ENCODE data around the gene AJAP1. TPM values are rescaled to one million over a fixed set of nuclear protein-coding genes. Genes with fewer than 3 reads are reported as not detected.

The AJAP1 gene
- total and polyA plus RNA-seq, 2 of the 13 experiments (the other 11 are each of a cell fraction or from before 2014, with no cell fraction given): not detected

DNA sequence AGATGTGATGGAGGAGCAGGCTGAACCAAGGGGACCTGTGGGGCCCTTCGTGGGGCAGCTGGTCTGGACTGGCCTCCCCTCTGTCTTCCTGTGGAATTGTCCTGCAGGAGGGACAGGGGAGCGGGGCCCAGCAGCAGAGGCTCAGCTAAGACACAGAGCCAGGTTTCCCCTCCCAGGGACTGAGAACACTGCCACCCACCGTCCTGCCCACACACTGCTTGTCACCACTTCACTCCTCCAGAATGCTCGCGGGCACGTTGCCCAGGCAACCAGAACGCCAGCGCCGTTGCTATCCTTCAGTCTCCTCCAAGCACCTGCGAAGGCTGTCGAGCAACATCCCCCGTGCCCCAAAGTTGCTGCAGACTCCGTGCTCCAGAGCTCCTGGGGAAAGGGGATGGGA lies 46.4 kb downstream of the AJAP1 start:
- ChIA-PET CTCF (ENCODE audit: low intra/inter-chr PET ratio, low total read pairs) (no interaction called here), POLR2A (no interaction called here)
- ATAC-seq (no peak), FAIRE-seq (no peak), DNase-seq (ENCODE audit: low spot score) (no peak)
- Histone ChIP-seq H3K4me3 (replicated peaks in 1 of 3; ENCODE audit: insufficient read depth in 1 of 3, low read depth in 2 of 3, low read length in 3 of 3) (no peak overlapping the region), H3K4me2 (ENCODE audit: low read depth, low read length) (no peak overlapping the region), H3K79me2 (ENCODE audit: insufficient read depth, low read length) (no peaks in the 10 kb centered on the region), H3K27ac (ENCODE audit: extremely low read length, insufficient read depth, low read length) (no peak overlapping the region), H3K9me3 (ENCODE audit: low read length) (no peaks in the 10 kb centered on the region), H3K4me1 (ENCODE audit: insufficient read depth, low read length) (no peaks in the 10 kb centered on the region), H3K9ac (ENCODE audit: insufficient read depth, low read depth, low read length) (no peak overlapping the region), H2AFZ (ENCODE audit: low read length) (no peak overlapping the region), H3K27me3 (ENCODE audit: control insufficient read depth in 1 of 2, insufficient read depth in 2 of 2, low read length in 2 of 2) (0 out of 5 replicates have a peak, but pooled peaks cover 0 to 2% of the 10 kb centered on the region in 2 experiments), H4K20me1 (ENCODE audit: insufficient read depth, low read length) (no peaks in the 10 kb centered on the region), H3K36me3 (replicated peaks in 1 of 2; ENCODE audit: control insufficient read depth in 1 of 2, insufficient read depth in 2 of 2, low read length in 2 of 2) (no peaks in the 10 kb centered on the region)
- intact Hi-C loops (cut with micrococcal nuclease; ENCODE audit: unreplicated experiment) (no loop called here), in situ Hi-C loops (cut with HindIII; ENCODE audit: extremely low pct_ligation_motif_present, low pct_unique_long_range_greater_than_20kb) (no loop called here)
- BruUV-seq (replicated peaks): no TSS peak
- no peak for TF ChIP-seq ZNF83 (CRISPR knock-in tag; IDR thresholded peaks at IDR 0.05; ENCODE audit: borderline replicate concordance)
- WGBS (ENCODE audit: low lambda C conversion rate): 40% methylated on average over 4 of the region's 13 CpGs

DNA sequence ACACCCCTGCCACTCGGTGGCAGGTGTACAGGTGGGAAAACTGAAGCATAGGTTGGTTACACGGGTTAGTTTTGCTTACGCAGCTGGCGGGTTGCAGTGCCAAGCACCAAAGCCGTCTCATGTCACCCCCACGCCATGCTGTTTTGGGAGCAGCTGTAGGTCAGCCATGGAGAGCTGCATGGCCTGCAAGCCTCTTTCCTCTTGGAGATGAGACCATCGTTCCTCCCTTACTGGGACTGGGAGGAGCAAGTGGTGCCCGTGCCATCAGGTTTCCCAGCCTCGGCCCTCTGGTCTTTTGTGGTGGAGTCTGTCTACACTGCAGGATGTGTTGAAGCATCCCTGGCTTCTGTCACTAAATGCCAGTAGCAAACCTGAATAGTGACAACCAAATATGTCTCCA lies 46.9 kb downstream of the AJAP1 start:
- no CpG with 5 or more reads among the region's 9 CpGs for WGBS (ENCODE audit: low lambda C conversion rate)
- Histone ChIP-seq H3K27me3 (ENCODE audit: control insufficient read depth in 1 of 2, insufficient read depth in 2 of 2, low read length in 2 of 2) (0 out of 5 replicates have a peak, but pooled peaks cover 0 to 2% of the 10 kb centered on the region in 2 experiments), H3K4me3 (replicated peaks in 1 of 3; ENCODE audit: insufficient read depth in 1 of 3, low read depth in 2 of 3, low read length in 3 of 3) (no peak overlapping the region), H3K9ac (ENCODE audit: insufficient read depth, low read depth, low read length) (no peak overlapping the region), H3K79me2 (ENCODE audit: insufficient read depth, low read length) (no peaks in the 10 kb centered on the region), H3K9me3 (ENCODE audit: low read length) (no peaks in the 10 kb centered on the region), H2AFZ (ENCODE audit: low read length) (no peak overlapping the region), H3K27ac (ENCODE audit: extremely low read length, insufficient read depth, low read length) (no peak overlapping the region), H3K36me3 (replicated peaks in 1 of 2; ENCODE audit: control insufficient read depth in 1 of 2, insufficient read depth in 2 of 2, low read length in 2 of 2) (no peaks in the 10 kb centered on the region), H4K20me1 (ENCODE audit: insufficient read depth, low read length) (no peaks in the 10 kb centered on the region), H3K4me1 (ENCODE audit: insufficient read depth, low read length) (no peaks in the 10 kb centered on the region), H3K4me2 (ENCODE audit: low read depth, low read length) (no peak overlapping the region)
- no peak for DNase-seq (ENCODE audit: low spot score)
- BruUV-seq (replicated peaks): no TSS peak
- no peak for ATAC-seq
- CTCF ChIA-PET (ENCODE audit: low intra/inter-chr PET ratio, low total read pairs): no interaction called here
- intact Hi-C loops (cut with micrococcal nuclease; ENCODE audit: unreplicated experiment): no loop called here
- in situ Hi-C loops (cut with HindIII; ENCODE audit: extremely low pct_ligation_motif_present, low pct_unique_long_range_greater_than_20kb): no loop called here
- FAIRE-seq: no peak
- POLR2A ChIA-PET: no interaction called here
- TF ChIP-seq, protein P1, sequence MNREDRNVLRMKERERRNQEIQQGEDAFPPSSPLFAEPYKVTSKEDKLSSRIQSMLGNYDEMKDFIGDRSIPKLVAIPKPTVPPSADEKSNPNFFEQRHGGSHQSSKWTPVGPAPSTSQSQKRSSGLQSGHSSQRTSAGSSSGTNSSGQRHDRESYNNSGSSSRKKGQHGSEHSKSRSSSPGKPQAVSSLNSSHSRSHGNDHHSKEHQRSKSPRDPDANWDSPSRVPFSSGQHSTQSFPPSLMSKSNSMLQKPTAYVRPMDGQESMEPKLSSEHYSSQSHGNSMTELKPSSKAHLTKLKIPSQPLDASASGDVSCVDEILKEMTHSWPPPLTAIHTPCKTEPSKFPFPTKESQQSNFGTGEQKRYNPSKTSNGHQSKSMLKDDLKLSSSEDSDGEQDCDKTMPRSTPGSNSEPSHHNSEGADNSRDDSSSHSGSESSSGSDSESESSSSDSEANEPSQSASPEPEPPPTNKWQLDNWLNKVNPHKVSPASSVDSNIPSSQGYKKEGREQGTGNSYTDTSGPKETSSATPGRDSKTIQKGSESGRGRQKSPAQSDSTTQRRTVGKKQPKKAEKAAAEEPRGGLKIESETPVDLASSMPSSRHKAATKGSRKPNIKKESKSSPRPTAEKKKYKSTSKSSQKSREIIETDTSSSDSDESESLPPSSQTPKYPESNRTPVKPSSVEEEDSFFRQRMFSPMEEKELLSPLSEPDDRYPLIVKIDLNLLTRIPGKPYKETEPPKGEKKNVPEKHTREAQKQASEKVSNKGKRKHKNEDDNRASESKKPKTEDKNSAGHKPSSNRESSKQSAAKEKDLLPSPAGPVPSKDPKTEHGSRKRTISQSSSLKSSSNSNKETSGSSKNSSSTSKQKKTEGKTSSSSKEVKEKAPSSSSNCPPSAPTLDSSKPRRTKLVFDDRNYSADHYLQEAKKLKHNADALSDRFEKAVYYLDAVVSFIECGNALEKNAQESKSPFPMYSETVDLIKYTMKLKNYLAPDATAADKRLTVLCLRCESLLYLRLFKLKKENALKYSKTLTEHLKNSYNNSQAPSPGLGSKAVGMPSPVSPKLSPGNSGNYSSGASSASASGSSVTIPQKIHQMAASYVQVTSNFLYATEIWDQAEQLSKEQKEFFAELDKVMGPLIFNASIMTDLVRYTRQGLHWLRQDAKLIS (CRISPR knock-in tag; IDR thresholded peaks at IDR 0.05): no peak
- TF ChIP-seq TCF12 (IDR thresholded peaks at IDR 0.05) (no peak), TCF12 (CRISPR knock-in tag; IDR thresholded peaks at IDR 0.05) (no peak), CBX1 (IDR thresholded peaks at IDR 0.05; ENCODE audit: low read depth) (no peak), SMARCE1 (IDR thresholded peaks at IDR 0.05; ENCODE audit: borderline replicate concordance) (no peak), ZBTB38 (CRISPR knock-in tag; IDR thresholded peaks at IDR 0.05) (no peak), RFX1 (IDR thresholded peaks at IDR 0.05) (no peak), ZNF891 (CRISPR knock-in tag; IDR thresholded peaks at IDR 0.05) (no peak), WIZ (CRISPR knock-in tag; IDR thresholded peaks at IDR 0.05) (no peak)
- TF ChIP-seq, protein P2, sequence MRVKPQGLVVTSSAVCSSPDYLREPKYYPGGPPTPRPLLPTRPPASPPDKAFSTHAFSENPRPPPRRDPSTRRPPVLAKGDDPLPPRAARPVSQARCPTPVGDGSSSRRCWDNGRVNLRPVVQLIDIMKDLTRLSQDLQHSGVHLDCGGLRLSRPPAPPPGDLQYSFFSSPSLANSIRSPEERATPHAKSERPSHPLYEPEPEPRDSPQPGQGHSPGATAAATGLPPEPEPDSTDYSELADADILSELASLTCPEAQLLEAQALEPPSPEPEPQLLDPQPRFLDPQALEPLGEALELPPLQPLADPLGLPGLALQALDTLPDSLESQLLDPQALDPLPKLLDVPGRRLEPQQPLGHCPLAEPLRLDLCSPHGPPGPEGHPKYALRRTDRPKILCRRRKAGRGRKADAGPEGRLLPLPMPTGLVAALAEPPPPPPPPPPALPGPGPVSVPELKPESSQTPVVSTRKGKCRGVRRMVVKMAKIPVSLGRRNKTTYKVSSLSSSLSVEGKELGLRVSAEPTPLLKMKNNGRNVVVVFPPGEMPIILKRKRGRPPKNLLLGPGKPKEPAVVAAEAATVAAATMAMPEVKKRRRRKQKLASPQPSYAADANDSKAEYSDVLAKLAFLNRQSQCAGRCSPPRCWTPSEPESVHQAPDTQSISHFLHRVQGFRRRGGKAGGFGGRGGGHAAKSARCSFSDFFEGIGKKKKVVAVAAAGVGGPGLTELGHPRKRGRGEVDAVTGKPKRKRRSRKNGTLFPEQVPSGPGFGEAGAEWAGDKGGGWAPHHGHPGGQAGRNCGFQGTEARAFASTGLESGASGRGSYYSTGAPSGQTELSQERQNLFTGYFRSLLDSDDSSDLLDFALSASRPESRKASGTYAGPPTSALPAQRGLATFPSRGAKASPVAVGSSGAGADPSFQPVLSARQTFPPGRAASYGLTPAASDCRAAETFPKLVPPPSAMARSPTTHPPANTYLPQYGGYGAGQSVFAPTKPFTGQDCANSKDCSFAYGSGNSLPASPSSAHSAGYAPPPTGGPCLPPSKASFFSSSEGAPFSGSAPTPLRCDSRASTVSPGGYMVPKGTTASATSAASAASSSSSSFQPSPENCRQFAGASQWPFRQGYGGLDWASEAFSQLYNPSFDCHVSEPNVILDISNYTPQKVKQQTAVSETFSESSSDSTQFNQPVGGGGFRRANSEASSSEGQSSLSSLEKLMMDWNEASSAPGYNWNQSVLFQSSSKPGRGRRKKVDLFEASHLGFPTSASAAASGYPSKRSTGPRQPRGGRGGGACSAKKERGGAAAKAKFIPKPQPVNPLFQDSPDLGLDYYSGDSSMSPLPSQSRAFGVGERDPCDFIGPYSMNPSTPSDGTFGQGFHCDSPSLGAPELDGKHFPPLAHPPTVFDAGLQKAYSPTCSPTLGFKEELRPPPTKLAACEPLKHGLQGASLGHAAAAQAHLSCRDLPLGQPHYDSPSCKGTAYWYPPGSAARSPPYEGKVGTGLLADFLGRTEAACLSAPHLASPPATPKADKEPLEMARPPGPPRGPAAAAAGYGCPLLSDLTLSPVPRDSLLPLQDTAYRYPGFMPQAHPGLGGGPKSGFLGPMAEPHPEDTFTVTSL (CRISPR knock-in tag; IDR thresholded peaks at IDR 0.05; ENCODE audit: borderline replicate concordance): no peak
